Measurements from ENCODE around the gene PRUNE2.

PRUNE2 gene

DNA sequence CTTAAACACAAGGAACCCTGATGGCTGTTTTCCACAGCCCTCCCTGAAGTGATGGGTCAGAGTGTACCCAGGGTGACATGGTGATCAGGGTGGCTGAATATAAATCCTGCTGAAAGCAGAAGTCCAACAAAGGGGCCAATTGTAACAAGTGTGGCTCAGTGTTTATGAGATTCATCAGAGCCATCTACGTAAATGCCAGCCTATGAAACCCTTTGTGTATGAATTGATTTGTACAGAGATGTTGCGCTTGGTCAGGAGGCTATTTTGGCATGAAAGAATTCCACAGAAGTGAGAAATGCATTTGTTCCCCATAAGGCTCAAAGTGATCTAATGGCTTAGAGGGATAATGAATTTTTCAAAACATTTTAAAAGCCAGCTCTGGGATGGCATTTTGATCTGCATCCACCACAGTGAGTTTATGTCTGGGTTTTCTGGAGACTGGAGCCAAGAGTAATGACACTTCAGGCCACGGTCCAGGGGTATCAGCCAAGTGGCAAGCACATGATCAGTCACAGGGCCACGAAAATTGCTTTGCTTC lies 12.4 kb downstream of the PRUNE2 start:
- TF ChIP-seq, protein P1, sequence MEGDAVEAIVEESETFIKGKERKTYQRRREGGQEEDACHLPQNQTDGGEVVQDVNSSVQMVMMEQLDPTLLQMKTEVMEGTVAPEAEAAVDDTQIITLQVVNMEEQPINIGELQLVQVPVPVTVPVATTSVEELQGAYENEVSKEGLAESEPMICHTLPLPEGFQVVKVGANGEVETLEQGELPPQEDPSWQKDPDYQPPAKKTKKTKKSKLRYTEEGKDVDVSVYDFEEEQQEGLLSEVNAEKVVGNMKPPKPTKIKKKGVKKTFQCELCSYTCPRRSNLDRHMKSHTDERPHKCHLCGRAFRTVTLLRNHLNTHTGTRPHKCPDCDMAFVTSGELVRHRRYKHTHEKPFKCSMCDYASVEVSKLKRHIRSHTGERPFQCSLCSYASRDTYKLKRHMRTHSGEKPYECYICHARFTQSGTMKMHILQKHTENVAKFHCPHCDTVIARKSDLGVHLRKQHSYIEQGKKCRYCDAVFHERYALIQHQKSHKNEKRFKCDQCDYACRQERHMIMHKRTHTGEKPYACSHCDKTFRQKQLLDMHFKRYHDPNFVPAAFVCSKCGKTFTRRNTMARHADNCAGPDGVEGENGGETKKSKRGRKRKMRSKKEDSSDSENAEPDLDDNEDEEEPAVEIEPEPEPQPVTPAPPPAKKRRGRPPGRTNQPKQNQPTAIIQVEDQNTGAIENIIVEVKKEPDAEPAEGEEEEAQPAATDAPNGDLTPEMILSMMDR (IDR thresholded peaks at IDR 0.05; ENCODE audit: borderline replicate concordance, insufficient read depth, low read depth, low read length), result no peak
- H3K4me3 ChIP-seq (ENCODE audit: low read depth, low read length), result no peak overlapping the region

DNA sequence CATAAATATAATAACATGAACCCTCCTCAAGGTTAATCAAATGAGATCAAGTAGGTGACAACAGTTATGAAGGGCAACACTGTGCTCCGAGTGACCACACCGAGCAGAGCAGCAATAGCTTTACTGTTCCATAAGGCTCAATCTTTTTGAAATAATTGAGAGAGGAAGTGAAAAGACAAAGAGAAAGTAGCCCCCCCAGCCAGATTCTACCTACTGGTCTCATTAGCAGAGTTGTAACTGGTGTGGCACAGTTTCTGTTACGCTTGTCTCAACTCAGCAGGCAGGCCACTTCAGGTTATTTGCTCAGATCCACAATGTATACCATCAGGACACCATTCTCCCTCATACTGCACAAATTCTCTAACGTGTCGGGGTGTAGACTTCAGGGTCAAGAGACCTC lies 14.0 kb downstream of the PRUNE2 start:
- no peak overlapping the region for H3K4me3 ChIP-seq (ENCODE audit: low read depth, low read length)
- TF ChIP-seq, protein P1 (IDR thresholded peaks at IDR 0.05; ENCODE audit: borderline replicate concordance, insufficient read depth, low read depth, low read length), result no peak

DNA sequence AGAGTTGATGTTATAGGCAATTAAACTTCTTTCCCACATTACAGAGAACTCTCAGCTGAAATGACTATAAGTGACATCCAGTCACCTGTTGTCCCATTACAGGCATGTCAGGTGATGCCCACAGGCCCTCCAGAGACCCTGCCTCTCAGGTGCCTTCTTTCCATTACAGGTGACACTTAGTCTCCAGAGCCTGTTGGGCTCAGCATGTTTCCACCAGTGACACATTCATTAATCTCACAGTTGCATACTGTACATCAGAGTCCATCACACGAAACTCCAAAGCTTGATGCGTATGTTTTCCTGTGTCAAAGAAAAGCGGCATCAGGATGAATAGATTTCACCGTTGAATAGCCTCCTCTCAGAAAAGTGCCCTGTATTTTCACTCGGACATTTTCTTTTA lies 14.6 kb downstream of the PRUNE2 start:
- TF ChIP-seq, protein P1 (IDR thresholded peaks at IDR 0.05; ENCODE audit: borderline replicate concordance, insufficient read depth, low read depth, low read length), result no peak
- no peak overlapping the region for H3K4me3 ChIP-seq (ENCODE audit: low read depth, low read length)

DNA sequence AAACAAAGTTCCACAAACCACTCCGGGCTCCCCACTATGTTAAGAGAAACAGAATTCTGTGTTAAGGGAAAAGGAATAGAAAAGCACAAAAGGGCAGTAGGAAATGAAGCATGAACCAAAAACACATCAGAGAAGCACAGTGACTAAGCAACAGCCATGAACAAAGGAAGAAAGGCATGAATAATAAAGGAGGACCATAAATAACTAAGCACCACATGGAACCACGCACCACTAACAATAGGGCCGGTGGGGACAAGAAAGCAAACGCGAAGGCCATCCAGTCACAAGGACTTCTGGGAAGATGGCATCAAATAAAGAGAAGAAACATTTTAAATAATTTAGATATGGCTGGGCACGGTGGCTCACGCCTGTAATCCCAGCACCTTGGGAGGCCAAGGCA lies 18.0 kb downstream of the PRUNE2 start:
- H3K4me3 ChIP-seq (ENCODE audit: low read depth, low read length), result no peak overlapping the region
- TF ChIP-seq, protein P1 (IDR thresholded peaks at IDR 0.05; ENCODE audit: borderline replicate concordance, insufficient read depth, low read depth, low read length), result no peak

DNA sequence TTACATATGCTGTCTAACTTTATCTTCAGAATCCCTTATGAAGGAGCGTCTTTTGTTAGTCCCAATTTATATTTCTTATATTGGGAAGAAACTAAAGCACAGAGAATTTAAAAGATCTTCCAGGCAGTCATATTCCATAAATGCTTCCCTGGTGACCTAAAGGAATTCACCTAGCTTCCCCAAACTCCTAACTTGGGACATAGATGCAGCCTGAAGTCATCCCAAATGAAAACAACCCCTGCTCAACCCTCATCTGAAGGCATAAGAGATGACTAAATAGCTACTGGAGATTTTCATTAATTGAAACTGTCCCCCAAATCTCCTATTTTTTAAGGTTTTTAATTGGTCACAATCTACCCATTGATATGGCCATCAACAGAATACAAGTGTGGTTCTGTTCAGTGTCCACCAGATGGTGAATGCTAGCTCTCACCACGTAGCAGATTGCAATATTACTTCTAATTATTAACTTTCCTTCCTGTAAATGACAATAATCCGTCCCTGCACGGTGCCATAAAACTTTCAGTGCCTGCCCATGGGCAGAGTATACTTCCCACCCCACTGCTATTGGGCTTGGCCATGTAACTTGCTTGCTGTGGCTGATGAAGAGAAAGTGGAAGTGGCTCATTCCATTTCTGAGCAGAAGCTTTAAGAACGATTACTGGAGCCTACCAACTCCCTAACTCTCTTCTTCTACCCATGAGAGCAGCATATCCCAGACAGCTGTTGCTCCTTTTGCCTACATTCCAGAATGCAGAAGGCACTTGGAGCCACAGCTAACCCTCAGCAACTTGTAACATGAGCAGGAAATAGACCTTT lies 18.7 kb downstream of the PRUNE2 start:
- TF ChIP-seq, protein P1 (IDR thresholded peaks at IDR 0.05; ENCODE audit: borderline replicate concordance, insufficient read depth, low read depth, low read length), result no peak
- no peak overlapping the region for H3K4me3 ChIP-seq (ENCODE audit: low read depth, low read length)

DNA sequence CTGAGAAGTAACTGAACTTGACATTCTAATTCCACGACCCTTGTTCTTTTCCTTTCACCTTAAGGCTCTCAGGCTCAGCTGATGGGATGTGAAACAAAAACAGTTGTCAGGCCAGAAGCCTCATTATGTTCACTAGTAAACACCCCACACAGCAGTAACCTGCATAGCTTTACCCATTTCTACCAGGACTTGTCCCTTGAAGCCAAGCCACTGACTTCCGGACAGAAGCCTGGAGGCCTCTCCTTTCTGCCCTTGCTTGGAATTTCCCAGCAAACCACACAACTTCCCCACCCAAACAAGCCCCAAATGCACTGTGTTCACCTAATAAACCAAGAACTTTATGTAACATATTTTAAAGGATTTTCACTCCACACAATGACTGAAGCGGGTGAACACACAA lies 19.6 kb downstream of the PRUNE2 start:
- TF ChIP-seq, protein P1 (IDR thresholded peaks at IDR 0.05; ENCODE audit: borderline replicate concordance, insufficient read depth, low read depth, low read length), result no peak
- no peak overlapping the region for H3K4me3 ChIP-seq (ENCODE audit: low read depth, low read length)

DNA sequence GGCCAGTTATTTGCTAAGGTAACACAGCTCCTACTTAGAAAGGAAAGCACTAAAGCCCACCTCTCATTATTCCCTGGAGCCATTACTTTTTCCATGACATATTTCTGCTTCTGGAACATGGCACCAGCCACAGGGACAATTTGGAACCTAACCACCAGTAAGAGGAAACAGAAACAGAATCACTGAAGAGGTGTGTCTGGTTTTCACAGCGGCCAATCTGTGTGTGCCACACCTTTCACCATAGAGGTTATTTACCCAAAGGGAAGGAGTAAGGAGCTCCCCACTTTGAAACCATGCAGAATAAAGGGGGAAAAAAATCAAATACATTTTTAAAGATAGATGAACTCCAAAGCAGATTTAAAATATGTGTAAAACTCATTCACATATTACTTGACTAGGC lies 21.1 kb downstream of the PRUNE2 start:
- H3K4me3 ChIP-seq (ENCODE audit: low read depth, low read length), result no peak overlapping the region
- TF ChIP-seq, protein P1 (IDR thresholded peaks at IDR 0.05; ENCODE audit: borderline replicate concordance, insufficient read depth, low read depth, low read length), result no peak
